CD14-positive monocyte (primary cell): ENCODE measurements around the gene NXF1. TPM values are rescaled to one million over a fixed set of nuclear protein-coding genes. Genes with fewer than 3 reads are reported as not detected.
A peak's percentile ranks its signal among the peaks of the same experiment; 100 is the strongest.

Experiments
- DNase-seq, 3 donors: peaks; one replicate each; pipeline ENCODE4 v3.0.0-alpha.2; 2011 to 2022
- H2AFZ ChIP-seq: 2 replicates; pipeline ENCODE4 v1.6.0; 2012; ENCODE audit warnings: mild to moderate bottlenecking, low read depth, low read length, inconsistent platforms; ENCODE audit not compliant: insufficient read depth, poor library complexity, severe bottlenecking
- H3K27ac ChIP-seq, 2 donors: 1 replicate in 1 of 2; 2 replicates in 1 of 2; pipeline ENCODE4 v1.5.1; 2012 to 2013; ENCODE audit warnings: low read length in 2 of 2, control low read depth in 1 of 2, inconsistent platforms in 1 of 2, low read depth in 1 of 2, mild to moderate bottlenecking in 1 of 2
- H3K27me3 ChIP-seq, 2 donors: one replicate each; pipeline versions ENCODE4 v1.6.0 to v1.6.1; 2011 to 2013; ENCODE audit warnings: low read length in 2 of 2; ENCODE audit not compliant: control insufficient read depth in 2 of 2, insufficient read depth in 2 of 2
- H3K36me3 ChIP-seq, 2 donors: replicated peaks in 1 of 2; 1 replicate in 1 of 2; 2 replicates in 1 of 2; pipeline versions ENCODE4 v1.5.1 to v1.6.1; 2012 to 2013; ENCODE audit warnings: low read length in 2 of 2, control low read depth in 1 of 2, inconsistent platforms in 1 of 2, mild to moderate bottlenecking in 1 of 2; ENCODE audit not compliant: insufficient read depth in 2 of 2, control insufficient read depth in 1 of 2
- H3K4me1 ChIP-seq, 2 donors: 1 replicate in 1 of 2; 2 replicates in 1 of 2; pipeline versions ENCODE4 v1.5.1 to v1.6.1; 2012 to 2013; ENCODE audit warnings: low read length in 2 of 2, control low read depth in 1 of 2, inconsistent platforms in 1 of 2, mild to moderate bottlenecking in 1 of 2, moderate library complexity in 1 of 2; ENCODE audit not compliant: insufficient read depth in 2 of 2, control insufficient read depth in 1 of 2
- H3K4me2 ChIP-seq: replicated peaks from 2 replicates; pipeline ENCODE3; 2012; ENCODE audit warnings: low read length, moderate library complexity, mild to moderate bottlenecking; ENCODE audit not compliant: poor library complexity, severe bottlenecking; ENCODE audit errors: extremely low read depth
- H3K4me3 ChIP-seq, 3 experiments: fragments of 200-600 bp in 1 of 3; sonication (generic) in 1 of 3; replicated peaks in 1 of 3; 1 replicate in 2 of 3; 2 replicates in 1 of 3; pipeline ENCODE4 v1.5.1; 2011 to 2013; ENCODE audit warnings: low read length in 3 of 3, mild to moderate bottlenecking in 3 of 3, control low read depth in 2 of 3, low read depth in 2 of 3, inconsistent platforms in 1 of 3, moderate library complexity in 1 of 3
- H3K79me2 ChIP-seq: 2 replicates; pipeline ENCODE4 v1.6.0; 2012; ENCODE audit warnings: mild to moderate bottlenecking, control low read depth, inconsistent platforms, low read length, moderate library complexity; ENCODE audit not compliant: insufficient read depth
- H3K9ac ChIP-seq: 2 replicates; pipeline ENCODE4 v1.6.0; 2017; ENCODE audit warnings: low read length, mild to moderate bottlenecking; ENCODE audit not compliant: insufficient read depth, poor library complexity, severe bottlenecking
- H3K9me3 ChIP-seq, 2 donors: replicated peaks in 1 of 2; 1 replicate in 1 of 2; 2 replicates in 1 of 2; pipeline versions ENCODE4 v1.5.1 to v1.6.1; 2012 to 2013; ENCODE audit warnings: low read length in 2 of 2, control low read depth in 1 of 2; ENCODE audit not compliant: control insufficient read depth in 1 of 2, insufficient read depth in 1 of 2
- H4K20me1 ChIP-seq: 2 replicates; pipeline ENCODE4 v1.6.0; 2012; ENCODE audit warnings: mild to moderate bottlenecking, low read length, control low read depth, moderate library complexity; ENCODE audit not compliant: insufficient read depth
- H3K27ac Mint-ChIP-seq, 7 donors: one replicate each; pipeline ENCODE4 v1.8.0; 2020; ENCODE audit warnings: mild to moderate bottlenecking in 7 of 7, mixed read lengths in 7 of 7, moderate library complexity in 6 of 7, inconsistent platforms in 2 of 7
- H3K27me3 Mint-ChIP-seq, 3 donors: one replicate each; pipeline ENCODE4 v1.8.0; 2021 to 2022; ENCODE audit warnings: low read depth in 3 of 3, mild to moderate bottlenecking in 3 of 3, mixed read lengths in 3 of 3, moderate library complexity in 3 of 3, inconsistent platforms in 1 of 3
- H3K36me3 Mint-ChIP-seq, 2 donors: one replicate each; pipeline ENCODE4 v1.8.0; 2020; ENCODE audit warnings: mixed read lengths in 2 of 2, inconsistent platforms in 1 of 2, mild to moderate bottlenecking in 1 of 2
- H3K4me1 Mint-ChIP-seq: one replicate; pipeline ENCODE4 v1.8.0; 2020; ENCODE audit warnings: mild to moderate bottlenecking, mixed read lengths
- H3K4me3 Mint-ChIP-seq, 2 donors: one replicate each; pipeline ENCODE4 v1.8.0; 2020; ENCODE audit warnings: mild to moderate bottlenecking in 2 of 2, mixed read lengths in 2 of 2, moderate library complexity in 1 of 2
- H3K9me3 Mint-ChIP-seq, 7 donors: one replicate each; pipeline ENCODE4 v1.8.0; 2020 to 2022; ENCODE audit warnings: mixed read lengths in 7 of 7, mild to moderate bottlenecking in 6 of 7, moderate library complexity in 6 of 7, inconsistent platforms in 2 of 7
- CTCF ChIP-seq: fragments of 200-600 bp; IDR thresholded peaks from one replicate; pipeline ENCODE4 v1.8.0; 2022; ENCODE audit warnings: antibody characterized with exemption, mild to moderate bottlenecking
- WGBS: methylation state at CpG from one replicate; pipeline ENCODE4 v1.1.5; 2013; ENCODE audit warnings: missing lambda C conversion rate; ENCODE audit not compliant: insufficient coverage; 5-methylcytosine and 5-hydroxymethylcytosine counted together
- intact Hi-C, 2 donors: fragments of 100-400 bp; cut with micrococcal nuclease; formaldehyde crosslinking; loops; one replicate each; pipeline versions ENCODE4 v1.15.0 to v1.15.1; 2023
- polyA plus RNA-seq, 3 donors: library from polyadenylated mRNA; depleted of rRNA in 1 of 3; unstranded in 2 of 3; stranded (reverse) in 1 of 3; fragments of 300-500 nt in 2 of 3; fragments of >200 nt in 1 of 3; fragmentation: Illumina TruSeq in 2 of 3; gene quantifications; 1 replicate in 2 of 3; 2 replicates in 1 of 3; pipeline ENCODE4 v1.2.3, GENCODE V29; 2012 to 2021

NXF1 gene
- polyA plus RNA-seq, 3 donors: 50.1 to 748 (median 70.6) TPM

DNA sequence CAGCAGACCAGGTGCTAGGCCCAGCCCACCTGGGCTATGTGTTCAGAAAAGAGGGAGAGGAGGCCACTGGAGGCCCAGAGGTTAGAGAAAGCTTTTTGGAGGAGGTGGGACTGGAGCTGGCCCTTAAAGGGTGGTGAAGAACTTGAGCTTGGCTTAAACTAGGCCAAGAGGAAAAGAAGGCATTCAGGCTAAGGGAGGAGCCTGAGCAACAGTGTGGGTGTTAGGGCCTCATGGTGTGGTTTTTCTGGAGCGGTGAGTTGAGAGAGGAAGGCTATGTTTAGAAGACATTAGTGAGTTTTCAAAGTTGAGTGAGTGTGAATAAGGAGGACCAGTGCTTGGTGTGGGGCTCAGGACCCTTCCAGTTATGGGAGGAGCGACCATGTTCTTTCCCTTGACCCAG is 27.9 kb downstream of the NXF1 start:
- peaks cover 8 to 14% of the 10 kb centered on the region in 2 donors for H3K4me1 ChIP-seq
- WGBS: 94% methylated on average over 2 of the region's 2 CpGs
- H3K36me3 Mint-ChIP-seq: peaks cover 41 to 64% of the 10 kb centered on the region in 2 donors
- H3K4me2 ChIP-seq: no peak overlapping the region
- H3K27me3 ChIP-seq: no peaks in the 10 kb centered on the region
- peaks cover 0 to 7% (median 0%) of the 10 kb centered on the region in 7 donors for H3K9me3 Mint-ChIP-seq
- DNase-seq: no peak
- no peak overlapping the region for H3K27ac ChIP-seq
- peaks cover 35 to 42% of the 10 kb centered on the region in 2 donors for H3K36me3 ChIP-seq
- no peak overlapping the region for H3K4me3 ChIP-seq
- H3K27ac Mint-ChIP-seq: peak overlapping the region in 3 of 7 donors; percentile 27 to 48 (median 31)
- H3K4me3 Mint-ChIP-seq: no peak overlapping the region
- no peaks in the 10 kb centered on the region for H3K9me3 ChIP-seq
- intact Hi-C loops: no loop called here
- H3K27me3 Mint-ChIP-seq: peaks cover 0 to 1% (median 0%) of the 10 kb centered on the region in 3 donors
- TF ChIP-seq CTCF: no peak
- H3K9ac ChIP-seq: no peak overlapping the region
- peaks cover 17% of the 10 kb centered on the region for H3K79me2 ChIP-seq
- H3K4me1 Mint-ChIP-seq: peaks cover 12% of the 10 kb centered on the region
- no peaks in the 10 kb centered on the region for H4K20me1 ChIP-seq
- no peak overlapping the region for H2AFZ ChIP-seq

DNA sequence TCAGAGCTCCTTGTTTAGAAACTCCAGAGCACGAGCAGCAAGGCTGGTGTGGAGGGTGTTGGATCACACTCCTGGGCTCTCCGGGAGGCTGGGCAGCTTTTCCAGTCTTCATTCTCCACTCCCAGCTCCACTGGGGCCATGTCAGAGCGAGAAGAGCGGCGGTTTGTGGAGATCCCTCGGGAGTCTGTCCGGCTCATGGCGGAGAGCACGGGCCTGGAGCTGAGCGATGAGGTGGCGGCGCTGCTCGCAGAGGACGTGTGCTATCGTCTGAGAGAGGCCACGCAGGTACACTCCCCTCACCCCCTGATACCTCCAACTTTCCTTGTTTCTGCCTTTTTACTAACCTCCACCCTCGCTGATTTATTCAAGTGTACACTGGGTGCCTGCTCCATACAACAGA is 29.6 kb downstream of the NXF1 start:
- Histone ChIP-seq H3K27ac (peak overlapping the region in 1 of 2 donors; percentile 54), H2AFZ (no peak overlapping the region), H3K36me3 (peaks cover 26 to 35% of the 10 kb centered on the region in 2 donors), H3K79me2 (peaks cover 25% of the 10 kb centered on the region), H3K27me3 (no peaks in the 10 kb centered on the region), H4K20me1 (no peaks in the 10 kb centered on the region), H3K9ac (no peak overlapping the region), H3K4me3 (no peak overlapping the region), H3K9me3 (no peaks in the 10 kb centered on the region), H3K4me1 (peaks cover 18 to 26% of the 10 kb centered on the region in 2 donors), H3K4me2 (no peak overlapping the region)
- peaks cover 22% of the 10 kb centered on the region for H3K4me1 Mint-ChIP-seq
- peaks cover 37 to 56% of the 10 kb centered on the region in 2 donors for H3K36me3 Mint-ChIP-seq
- intact Hi-C loops: no loop called here
- no peak overlapping the region for H3K4me3 Mint-ChIP-seq
- peaks cover 0 to 7% (median 0%) of the 10 kb centered on the region in 7 donors for H3K9me3 Mint-ChIP-seq
- DNase-seq: no peak
- peaks cover 0 to 2% (median 1%) of the 10 kb centered on the region in 3 donors for H3K27me3 Mint-ChIP-seq
- H3K27ac Mint-ChIP-seq: peak overlapping the region in 3 of 7 donors; percentile 63 to 90 (median 70)
- 97% methylated on average over 15 of the region's 17 CpGs for WGBS
- no peak for TF ChIP-seq CTCF
